Cortex of kidney (tissue), 1 donor: Measurements from ENCODE around the gene HPSE2.
"Not testable (repeated sequence)": the region's sequence is repeated elsewhere in the genome, so short reads cannot be mapped to it uniquely, and the experiment has no call there.

Experiments
- DNase-seq: peaks from one replicate; lab custom pipeline; 2025; lab: John Stamatoyannopoulos, UW

The HPSE2 gene

GRCh38 chr10:99005254-99005653, 230.4 kb downstream of the HPSE2 start:
- no peak for DNase-seq

GRCh38 chr10:99004738-99005137, 230.9 kb downstream of the HPSE2 start:
- no peak for DNase-seq

- DNase-seq = no peak
Measured at GRCh38 chr10:99002392-99002791, 233.3 kb downstream of the HPSE2 start.

GRCh38 chr10:98997596-98997995, 238.1 kb downstream of the HPSE2 start:
- no peak for DNase-seq

- DNase-seq = no peak
Measured at GRCh38 chr10:98994030-98994429, 241.6 kb downstream of the HPSE2 start.

GRCh38 chr10:98983751-98984150, 251.9 kb downstream of the HPSE2 start:
- not testable (repeated sequence) for DNase-seq

GRCh38 chr10:98980353-98980752, 255.3 kb downstream of the HPSE2 start:
- no peak for DNase-seq

- DNase-seq = no peak
Measured at GRCh38 chr10:98971464-98971863, 264.2 kb downstream of the HPSE2 start.

- DNase-seq = no peak
Measured at GRCh38 chr10:98967601-98968000, 268.1 kb downstream of the HPSE2 start.

GRCh38 chr10:98963608-98964007, 272.0 kb downstream of the HPSE2 start:
- no peak for DNase-seq

- DNase-seq = no peak
Measured at GRCh38 chr10:98959379-98959778, 276.3 kb downstream of the HPSE2 start.

GRCh38 chr10:98957801-98958200, 277.9 kb downstream of the HPSE2 start:
- DNase-seq = no peak

- no peak for DNase-seq
Measured at GRCh38 chr10:98956576-98957260, 278.9 kb downstream of the HPSE2 start.

GRCh38 chr10:98953251-98953650, 282.4 kb downstream of the HPSE2 start:
- no peak for DNase-seq

GRCh38 chr10:98951269-98952000, 284.2 kb downstream of the HPSE2 start:
- no peak for DNase-seq

GRCh38 chr10:98950106-98950505, 285.5 kb downstream of the HPSE2 start:
- no peak for DNase-seq

GRCh38 chr10:98949306-98949705, 286.3 kb downstream of the HPSE2 start:
- DNase-seq = no peak

- no peak for DNase-seq
Measured at GRCh38 chr10:98943681-98944080, 292.0 kb downstream of the HPSE2 start.

- DNase-seq = no peak
Measured at GRCh38 chr10:98929709-98930108, 305.9 kb downstream of the HPSE2 start.

- no peak for DNase-seq
Measured at GRCh38 chr10:98925651-98926050, 310.0 kb downstream of the HPSE2 start.

GRCh38 chr10:98924526-98924925, 311.1 kb downstream of the HPSE2 start:
- DNase-seq = no peak

- no peak for DNase-seq
Measured at GRCh38 chr10:98921316-98921715, 314.3 kb downstream of the HPSE2 start.

- DNase-seq = no peak
Measured at GRCh38 chr10:98920807-98921206, 314.8 kb downstream of the HPSE2 start.

GRCh38 chr10:98920360-98920759, 315.3 kb downstream of the HPSE2 start:
- no peak for DNase-seq
